BLaER1 (cell line): ENCODE measurements around the gene DICER1.
A peak's percentile ranks its signal among the peaks of the same experiment; 100 is the strongest.
"Not testable (repeated sequence)": the region's sequence is repeated elsewhere in the genome, so short reads cannot be mapped to it uniquely, and the experiment has no call there.

Experiments used
- H3K27ac ChIP-seq: shearing (Covaris generic); formaldehyde crosslinking; 2 replicates; pipeline ENCODE4 v1.8.1; 2022
- H3K27me3 ChIP-seq: shearing (Covaris generic); formaldehyde crosslinking; 2 replicates; pipeline ENCODE4 v1.8.1; 2022
- H3K36me3 ChIP-seq: shearing (Covaris generic); formaldehyde crosslinking; 2 replicates; pipeline ENCODE4 v1.8.1; 2022
- H3K4me1 ChIP-seq: shearing (Covaris generic); formaldehyde crosslinking; 2 replicates; pipeline ENCODE4 v1.8.1; 2022
- H3K4me2 ChIP-seq: shearing (Covaris generic); formaldehyde crosslinking; 2 replicates; pipeline ENCODE4 v1.8.1; 2022
- H3K4me3 ChIP-seq: shearing (Covaris generic); formaldehyde crosslinking; 2 replicates; pipeline ENCODE4 v1.8.1; 2022
- H3K9ac ChIP-seq: shearing (Covaris generic); formaldehyde crosslinking; 2 replicates; pipeline ENCODE4 v1.8.1; 2022
- H3K9me3 ChIP-seq: shearing (Covaris generic); formaldehyde crosslinking; 2 replicates; pipeline ENCODE4 v1.8.1; 2022
- H4K20me1 ChIP-seq: shearing (Covaris generic); formaldehyde crosslinking; 2 replicates; pipeline ENCODE4 v1.8.1; 2022
- Cebpa-rat ChIP-seq: shearing (Covaris generic); IDR thresholded peaks from 2 replicates; pipeline ENCODE4 v1.8.1; 2022

Gene DICER1

DNA sequence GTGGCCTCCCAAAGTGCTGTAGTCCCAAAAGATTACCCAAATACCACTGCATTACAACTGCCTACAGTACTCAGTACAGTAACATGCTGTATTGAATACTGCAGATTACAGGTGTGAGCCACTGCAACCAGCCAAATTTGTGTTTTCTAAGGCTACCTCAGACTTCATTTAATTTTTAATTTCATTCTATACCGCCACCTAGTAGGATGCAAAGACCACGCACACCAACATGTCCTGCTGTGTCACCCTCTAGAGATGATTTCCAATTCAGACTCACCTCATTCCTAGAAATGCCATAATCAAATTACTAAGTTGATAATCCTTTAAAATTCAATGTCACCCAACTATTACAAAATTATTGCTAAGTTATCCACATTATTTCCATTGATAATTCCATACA, 15.1 kb downstream of the DICER1 start:
- peaks cover 82% of the 10 kb centered on the region for H3K4me1 ChIP-seq
- peaks cover 15% of the 10 kb centered on the region for H3K36me3 ChIP-seq
- H3K9ac ChIP-seq, result no peak overlapping the region

DNA sequence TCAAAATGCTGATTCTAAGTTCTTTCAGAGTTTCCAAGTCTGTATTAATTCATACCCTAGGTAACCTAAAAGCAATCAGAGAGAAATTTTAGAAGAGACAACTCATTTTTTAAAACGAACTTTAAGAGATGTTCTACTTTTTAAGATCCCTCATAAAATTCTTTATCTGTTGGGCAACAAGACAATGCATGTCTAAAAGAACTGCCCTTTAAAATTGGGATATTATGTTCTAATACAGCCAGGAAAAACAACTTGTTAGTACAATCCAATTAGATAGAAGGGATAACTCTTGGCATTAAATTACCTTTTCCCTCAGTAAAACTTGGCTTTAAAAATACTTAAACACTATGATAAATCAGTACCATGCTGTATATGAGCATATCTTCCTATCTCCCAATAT, 15.6 kb downstream of the DICER1 start:
- Histone ChIP-seq H3K4me2 (peak overlapping the region; percentile 68), H3K4me1 (peaks cover 77% of the 10 kb centered on the region), H3K9ac (no peak overlapping the region), H4K20me1 (peaks cover 59% of the 10 kb centered on the region; the same call in 1 of the 2 replicates), H3K9me3 (peaks cover 19% of the 10 kb centered on the region), H3K4me3 (no peak overlapping the region), H3K27ac (peak overlapping the region; percentile 64; the same call in 1 of the 2 replicates), H3K27me3 (no peaks in the 10 kb centered on the region), H3K36me3 (peaks cover 15% of the 10 kb centered on the region)
- TF ChIP-seq Cebpa-rat, result no peak

More for the DNA sequence above, 15.1 kb downstream of the DICER1 start:
- peaks cover 19% of the 10 kb centered on the region for H3K9me3 ChIP-seq
- peak overlapping the region; percentile 68 for H3K4me2 ChIP-seq
- no peak overlapping the region for H3K4me3 ChIP-seq
- no peak for TF ChIP-seq Cebpa-rat
- peaks cover 57% of the 10 kb centered on the region; the same call in 1 of the 2 replicates for H4K20me1 ChIP-seq
- no peaks in the 10 kb centered on the region for H3K27me3 ChIP-seq
- H3K27ac ChIP-seq, result 0 out of 2 replicates have a peak overlapping the region, but pooled peaks have one; percentile 64

DNA sequence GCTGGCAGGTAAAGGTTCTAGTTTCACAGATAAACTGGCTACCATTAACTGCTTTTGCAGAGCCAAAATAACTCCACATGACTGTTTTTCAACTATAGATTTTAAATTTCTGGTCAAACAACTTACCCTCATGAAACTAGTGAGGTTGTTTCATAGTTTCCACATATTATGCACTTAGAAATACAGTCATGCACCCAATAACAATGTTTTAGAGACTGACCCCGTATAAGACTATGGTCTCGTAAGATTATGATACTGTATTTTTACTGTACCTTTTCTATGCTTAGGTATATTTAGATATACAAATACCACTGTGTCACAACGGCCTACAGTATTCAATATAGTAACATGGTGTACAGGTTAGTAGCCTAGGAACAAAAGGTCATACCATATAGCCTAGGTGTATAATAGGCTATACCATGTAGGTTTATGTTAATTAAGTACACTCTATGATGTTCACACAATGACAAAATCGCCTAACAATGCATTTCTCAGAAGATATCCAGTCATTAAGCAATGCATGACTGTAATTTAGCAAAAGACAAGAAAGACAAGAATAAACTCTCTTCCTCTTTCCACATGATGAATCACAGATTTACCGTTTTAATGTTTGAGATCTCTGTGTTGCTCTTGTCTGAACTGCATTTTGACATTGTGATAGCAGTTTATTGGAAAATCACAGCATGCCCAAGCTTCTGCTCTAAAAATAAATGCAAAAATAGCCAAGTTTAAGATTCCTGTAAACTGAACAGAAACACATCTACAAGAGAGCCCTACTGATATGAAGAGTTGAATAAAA, 17.1 kb downstream of the DICER1 start:
- H3K36me3 ChIP-seq, result peaks cover 12% of the 10 kb centered on the region
- no peaks in the 10 kb centered on the region for H3K27me3 ChIP-seq
- peaks cover 73% of the 10 kb centered on the region for H4K20me1 ChIP-seq
- H3K27ac ChIP-seq, result peak overlapping the region; percentile 64
- peak overlapping the region; percentile 68 for H3K4me2 ChIP-seq
- peak overlapping the region; percentile 31; the same call in 1 of the 2 replicates for H3K4me3 ChIP-seq
- H3K4me1 ChIP-seq, result peaks cover 68% of the 10 kb centered on the region
- TF ChIP-seq Cebpa-rat, result no peak
- peak overlapping the region; percentile 38; the same call in 1 of the 2 replicates for H3K9ac ChIP-seq
- peaks cover 7% of the 10 kb centered on the region; the same call in 1 of the 2 replicates for H3K9me3 ChIP-seq

DNA sequence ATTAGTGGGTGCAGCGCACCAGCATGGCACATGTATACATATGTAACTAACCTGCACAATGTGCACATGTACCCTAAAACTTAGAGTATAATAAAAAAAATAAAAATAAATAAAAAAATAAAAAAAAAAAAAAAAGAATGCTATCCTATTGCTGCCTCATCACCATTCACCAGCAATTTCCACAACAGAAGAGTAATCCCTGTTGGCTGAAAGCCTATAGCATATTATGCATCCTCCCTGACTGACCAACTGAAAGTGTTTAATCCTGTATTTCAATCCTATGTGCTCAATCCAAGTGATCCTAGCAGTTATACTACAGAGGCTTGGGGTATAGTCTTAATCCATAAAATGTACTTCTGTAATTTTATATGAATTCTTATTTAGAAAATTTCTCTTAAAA, 18.5 kb downstream of the DICER1 start:
- TF ChIP-seq Cebpa-rat, result no peak
- H3K4me1 ChIP-seq, result peaks cover 59% of the 10 kb centered on the region

DNA sequence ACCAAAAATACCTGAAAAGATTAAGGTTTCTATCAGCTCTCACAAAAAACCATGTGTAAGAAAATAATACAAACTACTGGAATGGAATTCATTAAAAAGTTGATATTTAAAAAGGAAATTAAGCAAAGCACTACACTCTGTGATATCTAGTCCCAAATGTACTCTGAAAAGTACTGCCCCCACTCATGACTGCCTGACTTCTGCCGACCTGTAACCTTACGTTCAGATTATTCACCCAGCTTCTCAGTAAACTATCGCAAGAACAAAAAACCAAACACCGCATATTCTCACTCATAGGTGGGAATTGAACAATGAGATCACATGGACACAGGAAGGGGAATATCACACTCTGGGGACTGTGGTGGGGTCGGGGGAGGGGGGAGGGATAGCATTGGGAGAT, 18.9 kb downstream of the DICER1 start:
- Histone ChIP-seq H3K4me1 (peaks cover 55% of the 10 kb centered on the region), H4K20me1 (peaks cover 77% of the 10 kb centered on the region), H3K36me3 (peaks cover 24% of the 10 kb centered on the region)
- not testable (repeated sequence) for H3K4me2 ChIP-seq, H3K27me3 ChIP-seq, H3K27ac ChIP-seq, H3K9me3 ChIP-seq, H3K9ac ChIP-seq, H3K4me3 ChIP-seq

More for the DNA sequence above, 18.5 kb downstream of the DICER1 start:
- 0 out of 2 replicates have a peak overlapping the region, but pooled peaks have one; percentile 68 for H3K4me2 ChIP-seq
- peaks cover 22% of the 10 kb centered on the region for H3K36me3 ChIP-seq
- peaks cover 79% of the 10 kb centered on the region for H4K20me1 ChIP-seq
- H3K9ac ChIP-seq, result no peak overlapping the region
- H3K27me3 ChIP-seq, result no peaks in the 10 kb centered on the region
- no peak overlapping the region for H3K27ac ChIP-seq
- H3K4me3 ChIP-seq, result no peak overlapping the region
- H3K9me3 ChIP-seq, result no peaks in the 10 kb centered on the region

DNA sequence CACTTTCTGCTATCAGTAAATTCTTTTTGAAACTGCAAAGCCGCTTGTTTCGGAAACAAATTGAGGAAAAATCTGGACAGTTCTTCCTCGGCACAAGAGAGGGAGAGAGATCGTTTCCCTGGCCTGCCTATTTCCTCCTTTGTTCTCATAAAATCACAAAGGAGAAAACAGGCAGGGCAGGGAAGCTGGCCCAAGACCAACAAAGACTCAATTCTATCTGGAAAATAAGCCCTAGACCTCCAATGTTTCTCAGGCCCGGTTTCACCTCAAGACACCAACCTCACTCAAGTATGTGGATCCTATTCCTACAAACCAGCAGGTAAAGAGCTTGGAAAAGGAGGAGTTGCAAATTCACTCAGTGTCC, 19.5 kb downstream of the DICER1 start:
- H3K4me2 ChIP-seq, result no peak overlapping the region
- no peak for TF ChIP-seq Cebpa-rat
- H4K20me1 ChIP-seq, result peaks cover 74% of the 10 kb centered on the region
- H3K36me3 ChIP-seq, result peaks cover 30% of the 10 kb centered on the region
- no peak overlapping the region for H3K9ac ChIP-seq
- H3K27me3 ChIP-seq, result no peaks in the 10 kb centered on the region
- no peaks in the 10 kb centered on the region for H3K9me3 ChIP-seq
- H3K4me3 ChIP-seq, result no peak overlapping the region
- H3K27ac ChIP-seq, result peak overlapping the region; percentile 4; the same call in 1 of the 2 replicates
- H3K4me1 ChIP-seq, result peaks cover 48% of the 10 kb centered on the region

DNA sequence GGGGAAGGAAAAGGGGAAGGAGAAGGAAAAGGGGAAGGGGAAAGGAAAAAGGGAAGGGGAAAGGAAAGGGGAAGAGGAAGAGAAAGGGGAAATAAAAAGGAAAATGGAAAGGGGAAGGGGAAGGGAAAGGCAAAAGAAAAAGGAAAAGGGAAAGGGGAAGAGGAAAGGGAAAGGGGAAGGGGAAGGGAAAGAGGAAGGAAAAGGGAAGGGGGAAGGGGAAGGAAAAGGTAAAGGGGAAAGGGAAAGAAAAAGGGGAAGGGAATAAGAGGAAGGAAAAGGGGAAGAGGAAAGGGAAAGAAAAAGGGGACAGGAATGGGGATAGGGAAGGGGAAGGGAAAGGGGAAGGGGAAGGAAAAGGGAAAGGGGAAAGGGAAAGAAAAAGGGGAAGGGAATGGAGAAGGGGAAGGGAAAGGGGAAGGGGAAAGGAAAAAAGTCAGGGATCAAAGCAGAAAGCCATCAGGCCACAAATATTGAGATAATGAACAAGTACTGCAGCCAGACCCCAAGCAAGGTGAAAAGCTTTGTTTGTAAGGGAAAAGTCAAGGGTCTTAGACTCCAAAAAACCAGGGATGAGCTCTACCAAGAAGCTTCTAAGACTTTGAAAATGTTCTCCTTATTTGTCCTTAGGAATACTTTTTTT, 20.0 kb downstream of the DICER1 start:
- H3K4me1 ChIP-seq, result peaks cover 43% of the 10 kb centered on the region
- H3K4me2 ChIP-seq, result no peak overlapping the region
- no peak for TF ChIP-seq Cebpa-rat
- peak overlapping the region; percentile 4; the same call in 1 of the 2 replicates for H3K27ac ChIP-seq
- no peak overlapping the region for H3K9ac ChIP-seq
- H3K4me3 ChIP-seq, result no peak overlapping the region
- H3K9me3 ChIP-seq, result no peaks in the 10 kb centered on the region
- H3K27me3 ChIP-seq, result no peaks in the 10 kb centered on the region
- peaks cover 71% of the 10 kb centered on the region for H4K20me1 ChIP-seq
- peaks cover 35% of the 10 kb centered on the region for H3K36me3 ChIP-seq

DNA sequence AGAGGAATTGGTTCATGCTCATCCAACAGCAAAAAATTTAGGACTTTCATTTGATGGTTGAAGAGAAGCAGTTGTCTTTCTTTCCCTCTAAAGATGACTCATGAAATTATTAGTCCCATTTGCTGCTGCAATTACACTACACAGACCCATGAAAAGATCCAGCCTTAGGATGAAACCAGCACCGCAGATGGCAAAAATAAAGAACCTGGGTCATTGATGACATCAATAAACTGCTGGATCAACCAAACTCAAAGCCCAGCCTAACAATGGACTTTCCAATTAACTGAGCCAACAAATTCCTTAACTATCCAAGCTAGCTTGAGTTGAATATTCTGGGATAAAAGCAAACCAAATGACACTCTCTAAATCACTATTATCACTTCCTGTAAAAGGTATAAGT, 20.7 kb downstream of the DICER1 start:
- peaks cover 64% of the 10 kb centered on the region for H4K20me1 ChIP-seq
- H3K9ac ChIP-seq, result no peak overlapping the region
- no peak overlapping the region for H3K27ac ChIP-seq
- H3K4me3 ChIP-seq, result no peak overlapping the region
- peaks cover 40% of the 10 kb centered on the region for H3K36me3 ChIP-seq
- H3K4me1 ChIP-seq, result peaks cover 39% of the 10 kb centered on the region
- H3K4me2 ChIP-seq, result no peak overlapping the region
- H3K9me3 ChIP-seq, result no peaks in the 10 kb centered on the region
- TF ChIP-seq Cebpa-rat, result no peak
- H3K27me3 ChIP-seq, result no peaks in the 10 kb centered on the region

DNA sequence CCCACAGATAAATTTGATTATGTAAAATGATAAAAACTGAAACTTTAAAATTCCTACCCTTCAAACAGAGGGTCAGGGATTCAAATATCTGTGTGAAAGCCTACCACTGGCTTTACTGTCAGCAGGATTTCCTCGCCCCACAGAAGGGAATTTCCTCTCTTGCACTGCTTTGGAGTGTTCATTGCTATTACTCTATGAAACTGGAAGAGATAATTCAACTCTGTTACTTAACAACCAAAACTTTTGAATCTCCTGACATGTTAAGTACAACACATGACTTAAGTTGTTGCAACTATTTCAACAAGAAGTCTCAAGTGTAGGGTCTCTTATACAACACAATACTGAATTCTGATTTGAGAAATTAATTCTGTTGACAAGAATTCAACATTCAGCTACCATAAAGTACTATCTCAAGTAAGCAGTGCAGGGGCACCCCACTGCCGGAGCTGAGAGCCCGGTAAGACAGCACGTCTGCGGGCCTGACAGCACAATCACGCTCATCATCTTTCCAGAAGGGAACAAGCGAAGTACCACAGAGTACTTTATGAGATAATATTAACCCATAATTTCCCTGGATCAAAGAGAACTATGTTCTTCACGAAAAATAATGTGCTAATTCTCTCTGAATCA, 22.9 kb downstream of the DICER1 start:
- TF ChIP-seq Cebpa-rat, result no peak
- Histone ChIP-seq H3K4me2 (no peak overlapping the region), H3K4me1 (peaks cover 32% of the 10 kb centered on the region), H3K27ac (no peak overlapping the region), H3K27me3 (no peaks in the 10 kb centered on the region), H3K36me3 (peaks cover 59% of the 10 kb centered on the region), H4K20me1 (peaks cover 54% of the 10 kb centered on the region), H3K4me3 (no peak overlapping the region), H3K9me3 (no peaks in the 10 kb centered on the region), H3K9ac (no peak overlapping the region)

DNA sequence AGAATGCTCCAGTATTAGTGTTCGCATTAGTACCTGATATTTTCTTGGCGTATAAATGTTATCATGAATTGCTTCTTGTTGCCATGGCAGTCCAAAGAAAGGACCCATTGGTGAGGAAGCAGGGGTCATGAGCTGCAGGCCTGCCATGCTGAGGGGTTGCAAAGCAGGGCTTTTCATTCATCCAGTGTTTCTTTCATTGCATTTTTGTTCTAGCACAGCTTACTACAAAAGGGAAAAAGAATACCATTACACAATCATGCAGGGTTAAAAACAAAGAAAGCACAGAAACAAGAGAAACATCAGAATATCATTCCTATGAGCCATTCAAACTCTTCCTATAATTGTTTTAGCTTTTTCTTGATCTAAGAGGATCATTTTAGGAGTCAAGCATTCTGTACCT, 24.0 kb downstream of the DICER1 start:
- H3K4me3 ChIP-seq, result no peak overlapping the region
- H3K4me1 ChIP-seq, result peaks cover 26% of the 10 kb centered on the region
- H4K20me1 ChIP-seq, result peaks cover 48% of the 10 kb centered on the region
- H3K9me3 ChIP-seq, result no peaks in the 10 kb centered on the region
- no peak for TF ChIP-seq Cebpa-rat
- peaks cover 68% of the 10 kb centered on the region for H3K36me3 ChIP-seq
- H3K27ac ChIP-seq, result no peak overlapping the region
- H3K27me3 ChIP-seq, result no peaks in the 10 kb centered on the region
- no peak overlapping the region for H3K4me2 ChIP-seq
- H3K9ac ChIP-seq, result no peak overlapping the region
